Measurements from ENCODE around the gene CEP95.

GRCh38 chr17:64573214-64573613 is 66.4 kb downstream of the CEP95 start:
- TF ChIP-seq, protein P1, sequence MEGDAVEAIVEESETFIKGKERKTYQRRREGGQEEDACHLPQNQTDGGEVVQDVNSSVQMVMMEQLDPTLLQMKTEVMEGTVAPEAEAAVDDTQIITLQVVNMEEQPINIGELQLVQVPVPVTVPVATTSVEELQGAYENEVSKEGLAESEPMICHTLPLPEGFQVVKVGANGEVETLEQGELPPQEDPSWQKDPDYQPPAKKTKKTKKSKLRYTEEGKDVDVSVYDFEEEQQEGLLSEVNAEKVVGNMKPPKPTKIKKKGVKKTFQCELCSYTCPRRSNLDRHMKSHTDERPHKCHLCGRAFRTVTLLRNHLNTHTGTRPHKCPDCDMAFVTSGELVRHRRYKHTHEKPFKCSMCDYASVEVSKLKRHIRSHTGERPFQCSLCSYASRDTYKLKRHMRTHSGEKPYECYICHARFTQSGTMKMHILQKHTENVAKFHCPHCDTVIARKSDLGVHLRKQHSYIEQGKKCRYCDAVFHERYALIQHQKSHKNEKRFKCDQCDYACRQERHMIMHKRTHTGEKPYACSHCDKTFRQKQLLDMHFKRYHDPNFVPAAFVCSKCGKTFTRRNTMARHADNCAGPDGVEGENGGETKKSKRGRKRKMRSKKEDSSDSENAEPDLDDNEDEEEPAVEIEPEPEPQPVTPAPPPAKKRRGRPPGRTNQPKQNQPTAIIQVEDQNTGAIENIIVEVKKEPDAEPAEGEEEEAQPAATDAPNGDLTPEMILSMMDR (conservative IDR thresholded peaks at IDR 0.05) = no peak
- TF ChIP-seq EZH2 (IDR thresholded peaks at IDR 0.05; ENCODE audit: low read depth) = no peak

Data from PC-9 (cell line).